ENCODE data around the gene RPL7A.

The RPL7A gene

GRCh38 chr9:133340256-133340655 is 7.8 kb upstream of the RPL7A start:
- H3K36me3 ChIP-seq (ENCODE audit: insufficient read depth, low read length) = peaks cover 24% of the 10 kb centered on the region; the same call in 1 of the 2 replicates
- no peaks in the 10 kb centered on the region for H3K27me3 ChIP-seq (ENCODE audit: insufficient read depth, low read length, poor library complexity, severe bottlenecking)
- H4K20me1 ChIP-seq (ENCODE audit: insufficient read depth, low read length, poor library complexity, severe bottlenecking) = peaks cover 3% of the 10 kb centered on the region
- H3F3A ChIP-seq (ENCODE audit: low read depth) = no peaks in the 10 kb centered on the region
- no peak for TF ChIP-seq CTCF (conservative IDR thresholded peaks at IDR 0.05; ENCODE audit: low read length)
- TF ChIP-seq EZH2phosphoT487 (IDR thresholded peaks at IDR 0.05; ENCODE audit: borderline replicate concordance) = no peak
- peaks cover 11% of the 10 kb centered on the region for H3K79me2 ChIP-seq (ENCODE audit: insufficient read depth, low read length)
- H3K4me1 ChIP-seq (ENCODE audit: insufficient read depth, low read length, poor library complexity, severe bottlenecking) = peaks cover 10% of the 10 kb centered on the region
- no peaks in the 10 kb centered on the region for H3K9me3 ChIP-seq (ENCODE audit: insufficient read depth, low read depth, low read length)
- no peaks in the 10 kb centered on the region for H3K9me2 ChIP-seq (replicated peaks; ENCODE audit: low read depth, low read length)
- no peak overlapping the region for H2AFZ ChIP-seq (ENCODE audit: low read length)
- no peak overlapping the region for H3K4me3 ChIP-seq (ENCODE audit: low read length, poor library complexity, severe bottlenecking)
- peak overlapping the region; percentile 31 for H3K9ac ChIP-seq (ENCODE audit: low read depth, low read length, poor library complexity, severe bottlenecking)
- peak overlapping the region; percentile 11 for H3K4me2 ChIP-seq (ENCODE audit: low read depth, low read length, poor library complexity, severe bottlenecking)

GRCh38 chr9:133340916-133341315 is 7.1 kb upstream of the RPL7A start:
- H4K20me1 ChIP-seq (ENCODE audit: insufficient read depth, low read length, poor library complexity, severe bottlenecking) = peaks cover 4% of the 10 kb centered on the region
- peak overlapping the region; percentile 11 for H3K4me2 ChIP-seq (ENCODE audit: low read depth, low read length, poor library complexity, severe bottlenecking)
- no peaks in the 10 kb centered on the region for H3K9me3 ChIP-seq (ENCODE audit: insufficient read depth, low read depth, low read length)
- no peak for TF ChIP-seq CTCF (conservative IDR thresholded peaks at IDR 0.05; ENCODE audit: low read length)
- TF ChIP-seq EZH2phosphoT487 (IDR thresholded peaks at IDR 0.05; ENCODE audit: borderline replicate concordance) = no peak
- no peak overlapping the region for H3K4me3 ChIP-seq (ENCODE audit: low read length, poor library complexity, severe bottlenecking)
- no peaks in the 10 kb centered on the region for H3K9me2 ChIP-seq (replicated peaks; ENCODE audit: low read depth, low read length)
- H2AFZ ChIP-seq (ENCODE audit: low read length) = no peak overlapping the region
- peaks cover 11% of the 10 kb centered on the region for H3K79me2 ChIP-seq (ENCODE audit: insufficient read depth, low read length)
- H3K36me3 ChIP-seq (ENCODE audit: insufficient read depth, low read length) = peaks cover 24% of the 10 kb centered on the region; the same call in 1 of the 2 replicates
- no peaks in the 10 kb centered on the region for H3K27me3 ChIP-seq (ENCODE audit: insufficient read depth, low read length, poor library complexity, severe bottlenecking)
- peak overlapping the region; percentile 31 for H3K9ac ChIP-seq (ENCODE audit: low read depth, low read length, poor library complexity, severe bottlenecking)
- no peaks in the 10 kb centered on the region for H3F3A ChIP-seq (ENCODE audit: low read depth)
- H3K4me1 ChIP-seq (ENCODE audit: insufficient read depth, low read length, poor library complexity, severe bottlenecking) = peaks cover 15% of the 10 kb centered on the region

- H4K20me1 ChIP-seq (ENCODE audit: insufficient read depth, low read length, poor library complexity, severe bottlenecking) = peaks cover 9% of the 10 kb centered on the region
- peaks cover 24% of the 10 kb centered on the region; the same call in 1 of the 2 replicates for H3K36me3 ChIP-seq (ENCODE audit: insufficient read depth, low read length)
- no peak overlapping the region for H3K9ac ChIP-seq (ENCODE audit: low read depth, low read length, poor library complexity, severe bottlenecking)
These were observed 6.5 kb upstream of the RPL7A start for GRCh38 chr9:133341369-133342068.

More at GRCh38 chr9:133341369-133342068, 6.5 kb upstream of the RPL7A start:
- no peaks in the 10 kb centered on the region for H3F3A ChIP-seq (ENCODE audit: low read depth)
- H3K4me3 ChIP-seq (ENCODE audit: low read length, poor library complexity, severe bottlenecking) = no peak overlapping the region
- H3K79me2 ChIP-seq (ENCODE audit: insufficient read depth, low read length) = peaks cover 17% of the 10 kb centered on the region
- TF ChIP-seq CTCF (conservative IDR thresholded peaks at IDR 0.05; ENCODE audit: low read length) (no peak), EZH2phosphoT487 (IDR thresholded peaks at IDR 0.05; ENCODE audit: borderline replicate concordance) (no peak)
- no peak overlapping the region for H2AFZ ChIP-seq (ENCODE audit: low read length)
- H3K4me1 ChIP-seq (ENCODE audit: insufficient read depth, low read length, poor library complexity, severe bottlenecking) = peaks cover 18% of the 10 kb centered on the region
- H3K9me2 ChIP-seq (replicated peaks; ENCODE audit: low read depth, low read length) = no peaks in the 10 kb centered on the region
- no peak overlapping the region for H3K4me2 ChIP-seq (ENCODE audit: low read depth, low read length, poor library complexity, severe bottlenecking)
- no peaks in the 10 kb centered on the region for H3K27me3 ChIP-seq (ENCODE audit: insufficient read depth, low read length, poor library complexity, severe bottlenecking)
- H3K9me3 ChIP-seq (ENCODE audit: insufficient read depth, low read depth, low read length) = no peaks in the 10 kb centered on the region
